ENCODE results near the gene CCDC170. TPM values are rescaled to one million over a fixed set of nuclear protein-coding genes. Genes with fewer than 3 reads are reported as not detected.

The CCDC170 gene
- total RNA-seq, 2 experiments from 2014 or later = not detected

DNA sequence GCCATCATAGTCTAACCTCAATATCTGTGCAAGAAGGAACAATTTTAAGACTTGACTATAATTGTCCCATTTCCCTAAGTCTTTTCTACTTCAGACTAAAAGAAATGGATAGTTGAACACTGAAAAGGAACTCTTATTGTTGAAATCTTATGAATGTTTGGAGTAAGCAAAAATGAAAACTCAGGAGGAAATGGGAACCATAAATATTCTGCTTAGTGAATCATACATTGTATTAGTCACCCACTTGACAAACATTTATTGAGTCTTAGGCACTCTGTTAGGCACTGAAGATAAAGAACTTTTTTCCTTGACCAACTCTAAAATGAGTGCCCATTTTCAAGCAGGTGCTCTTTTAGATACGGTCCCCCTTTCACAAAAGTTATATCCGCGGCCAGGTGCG, 8.7 kb downstream of the CCDC170 start:
- DNase-seq (no peak), ATAC-seq (ENCODE audit: poor library complexity) (no peak)
- H3K4me3 Mint-ChIP-seq = no peak overlapping the region
- H3K4me1 Mint-ChIP-seq (ENCODE audit: low read depth) = no peaks in the 10 kb centered on the region
- H3K27ac Mint-ChIP-seq = no peak overlapping the region
- intact Hi-C loops (cut with DNase I, micrococcal nuclease) = loop anchor here in 1 of 2 experiments (10.0 kb wide), 1 partner anchor 562 kb away; no protein-coding TSS in a partner anchor
- H3K27ac ChIP-seq (ENCODE audit: low read depth in 1 of 2, low read length in 2 of 2) = no peak overlapping the region
- CTCF ChIA-PET = no interaction called here
- no peaks in the 10 kb centered on the region for H3K36me3 ChIP-seq (ENCODE audit: insufficient read depth, low read length)
- H3K9me3 Mint-ChIP-seq = no peaks in the 10 kb centered on the region
- H3K36me3 Mint-ChIP-seq (ENCODE audit: low read depth) = no peaks in the 10 kb centered on the region
- POLR2A ChIA-PET = no interaction called here
- H3K4me3 ChIP-seq (ENCODE audit: low read length) = no peak overlapping the region
- no peaks in the 10 kb centered on the region for H3K27me3 ChIP-seq (ENCODE audit: control insufficient read depth in 1 of 2, insufficient read depth in 2 of 2, low read length in 2 of 2)
- TF ChIP-seq, protein P1, sequence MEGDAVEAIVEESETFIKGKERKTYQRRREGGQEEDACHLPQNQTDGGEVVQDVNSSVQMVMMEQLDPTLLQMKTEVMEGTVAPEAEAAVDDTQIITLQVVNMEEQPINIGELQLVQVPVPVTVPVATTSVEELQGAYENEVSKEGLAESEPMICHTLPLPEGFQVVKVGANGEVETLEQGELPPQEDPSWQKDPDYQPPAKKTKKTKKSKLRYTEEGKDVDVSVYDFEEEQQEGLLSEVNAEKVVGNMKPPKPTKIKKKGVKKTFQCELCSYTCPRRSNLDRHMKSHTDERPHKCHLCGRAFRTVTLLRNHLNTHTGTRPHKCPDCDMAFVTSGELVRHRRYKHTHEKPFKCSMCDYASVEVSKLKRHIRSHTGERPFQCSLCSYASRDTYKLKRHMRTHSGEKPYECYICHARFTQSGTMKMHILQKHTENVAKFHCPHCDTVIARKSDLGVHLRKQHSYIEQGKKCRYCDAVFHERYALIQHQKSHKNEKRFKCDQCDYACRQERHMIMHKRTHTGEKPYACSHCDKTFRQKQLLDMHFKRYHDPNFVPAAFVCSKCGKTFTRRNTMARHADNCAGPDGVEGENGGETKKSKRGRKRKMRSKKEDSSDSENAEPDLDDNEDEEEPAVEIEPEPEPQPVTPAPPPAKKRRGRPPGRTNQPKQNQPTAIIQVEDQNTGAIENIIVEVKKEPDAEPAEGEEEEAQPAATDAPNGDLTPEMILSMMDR (IDR thresholded peaks at IDR 0.05) = no peak
- H3K27me3 Mint-ChIP-seq = peaks cover 10% of the 10 kb centered on the region
- H3K9me3 ChIP-seq (ENCODE audit: control insufficient read depth in 1 of 2, insufficient read depth in 1 of 2, low read length in 2 of 2) = no peaks in the 10 kb centered on the region
- H3K4me1 ChIP-seq (ENCODE audit: insufficient read depth, low read length) = no peaks in the 10 kb centered on the region

DNA sequence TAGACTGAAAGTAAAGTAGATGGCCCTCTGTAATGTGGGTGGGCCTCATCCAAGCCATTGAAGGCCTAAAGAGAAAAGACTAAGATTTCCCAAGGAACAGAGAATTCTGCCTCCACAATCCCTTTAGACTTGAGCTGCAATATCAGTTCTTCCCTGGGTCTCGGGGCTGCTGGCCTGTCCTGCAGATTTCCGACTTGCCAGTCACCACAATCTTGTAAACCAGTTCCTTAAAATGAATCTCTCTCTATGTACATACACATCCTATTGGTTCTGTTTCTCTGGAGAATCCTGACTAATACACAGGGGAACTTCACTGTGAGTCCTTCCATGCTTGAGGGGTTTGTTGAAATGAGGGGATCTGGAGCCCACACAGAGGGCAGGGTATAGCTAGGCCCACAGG, 12.9 kb downstream of the CCDC170 start:
- CTCF ChIA-PET = no interaction called here
- TF ChIP-seq, protein P1 (IDR thresholded peaks at IDR 0.05) = no peak
- H3K4me1 ChIP-seq (ENCODE audit: insufficient read depth, low read length) = no peaks in the 10 kb centered on the region
- Mint-ChIP-seq H3K27me3 (peaks cover 6% of the 10 kb centered on the region), H3K27ac (no peak overlapping the region), H3K9me3 (no peaks in the 10 kb centered on the region), H3K36me3 (ENCODE audit: low read depth) (no peaks in the 10 kb centered on the region), H3K4me3 (no peak overlapping the region), H3K4me1 (ENCODE audit: low read depth) (no peaks in the 10 kb centered on the region)
- no peak for ATAC-seq (ENCODE audit: poor library complexity)
- H3K9me3 ChIP-seq (ENCODE audit: control insufficient read depth in 1 of 2, insufficient read depth in 1 of 2, low read length in 2 of 2) = no peaks in the 10 kb centered on the region
- no peak overlapping the region for H3K4me3 ChIP-seq (ENCODE audit: low read length)
- DNase-seq = no peak
- no peak overlapping the region for H3K27ac ChIP-seq (ENCODE audit: low read depth in 1 of 2, low read length in 2 of 2)
- H3K36me3 ChIP-seq (ENCODE audit: insufficient read depth, low read length) = no peaks in the 10 kb centered on the region
- no peaks in the 10 kb centered on the region for H3K27me3 ChIP-seq (ENCODE audit: control insufficient read depth in 1 of 2, insufficient read depth in 2 of 2, low read length in 2 of 2)
- intact Hi-C loops (cut with DNase I, micrococcal nuclease) = loop anchor here in 1 of 2 experiments (10.0 kb wide), 1 partner anchor 558 kb away; no protein-coding TSS in a partner anchor
- POLR2A ChIA-PET = no interaction called here

DNA sequence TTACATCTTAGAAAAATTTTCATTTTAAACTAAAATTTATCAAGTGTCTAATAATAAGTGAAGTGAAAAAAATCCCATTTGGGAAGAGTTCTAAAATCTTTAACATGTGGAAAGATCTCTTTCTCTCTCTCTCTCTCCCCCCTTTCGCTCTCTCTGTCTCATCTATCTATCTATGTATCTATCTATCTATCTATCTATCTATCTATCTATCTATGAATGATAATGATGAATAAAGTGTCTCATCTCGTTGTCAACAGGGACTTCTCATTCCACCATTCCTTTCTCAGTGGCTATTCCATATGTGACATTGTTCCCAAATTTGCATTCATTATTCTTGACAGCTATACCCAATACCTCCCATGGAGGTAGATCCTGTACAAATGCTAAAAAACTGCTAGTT, 15.2 kb downstream of the CCDC170 start:
- Mint-ChIP-seq H3K27ac (no peak overlapping the region), H3K9me3 (no peaks in the 10 kb centered on the region), H3K4me1 (ENCODE audit: low read depth) (no peaks in the 10 kb centered on the region), H3K4me3 (no peak overlapping the region), H3K36me3 (ENCODE audit: low read depth) (no peaks in the 10 kb centered on the region), H3K27me3 (peaks cover 3% of the 10 kb centered on the region)
- no peak overlapping the region for H3K27ac ChIP-seq (ENCODE audit: low read depth in 1 of 2, low read length in 2 of 2)
- H3K4me1 ChIP-seq (ENCODE audit: insufficient read depth, low read length) = no peaks in the 10 kb centered on the region
- intact Hi-C loops (cut with DNase I, micrococcal nuclease) = loop anchor here in 1 of 2 experiments (10.0 kb wide), 1 partner anchor 556 kb away; no protein-coding TSS in a partner anchor
- TF ChIP-seq, protein P1 (IDR thresholded peaks at IDR 0.05) = no peak
- H3K27me3 ChIP-seq (ENCODE audit: control insufficient read depth in 1 of 2, insufficient read depth in 2 of 2, low read length in 2 of 2) = no peaks in the 10 kb centered on the region
- POLR2A ChIA-PET = no interaction called here
- no peak for ATAC-seq (ENCODE audit: poor library complexity)
- no peaks in the 10 kb centered on the region for H3K9me3 ChIP-seq (ENCODE audit: control insufficient read depth in 1 of 2, insufficient read depth in 1 of 2, low read length in 2 of 2)
- DNase-seq = no peak
- H3K36me3 ChIP-seq (ENCODE audit: insufficient read depth, low read length) = no peaks in the 10 kb centered on the region
- CTCF ChIA-PET = no interaction called here
- no peak overlapping the region for H3K4me3 ChIP-seq (ENCODE audit: low read length)
